ENCODE results near the gene ADAMTS16.

ADAMTS16 gene

GRCh38 chr5:5348576-5348975, 208.4 kb downstream of the ADAMTS16 start:
- no peak for DNase-seq (ENCODE audit: low spot score)
- TF ChIP-seq, protein P1, sequence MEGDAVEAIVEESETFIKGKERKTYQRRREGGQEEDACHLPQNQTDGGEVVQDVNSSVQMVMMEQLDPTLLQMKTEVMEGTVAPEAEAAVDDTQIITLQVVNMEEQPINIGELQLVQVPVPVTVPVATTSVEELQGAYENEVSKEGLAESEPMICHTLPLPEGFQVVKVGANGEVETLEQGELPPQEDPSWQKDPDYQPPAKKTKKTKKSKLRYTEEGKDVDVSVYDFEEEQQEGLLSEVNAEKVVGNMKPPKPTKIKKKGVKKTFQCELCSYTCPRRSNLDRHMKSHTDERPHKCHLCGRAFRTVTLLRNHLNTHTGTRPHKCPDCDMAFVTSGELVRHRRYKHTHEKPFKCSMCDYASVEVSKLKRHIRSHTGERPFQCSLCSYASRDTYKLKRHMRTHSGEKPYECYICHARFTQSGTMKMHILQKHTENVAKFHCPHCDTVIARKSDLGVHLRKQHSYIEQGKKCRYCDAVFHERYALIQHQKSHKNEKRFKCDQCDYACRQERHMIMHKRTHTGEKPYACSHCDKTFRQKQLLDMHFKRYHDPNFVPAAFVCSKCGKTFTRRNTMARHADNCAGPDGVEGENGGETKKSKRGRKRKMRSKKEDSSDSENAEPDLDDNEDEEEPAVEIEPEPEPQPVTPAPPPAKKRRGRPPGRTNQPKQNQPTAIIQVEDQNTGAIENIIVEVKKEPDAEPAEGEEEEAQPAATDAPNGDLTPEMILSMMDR (IDR thresholded peaks at IDR 0.05), result no peak
- H3K4me3 ChIP-seq, result no peak overlapping the region
- no peak overlapping the region for H3K27ac ChIP-seq

DNA sequence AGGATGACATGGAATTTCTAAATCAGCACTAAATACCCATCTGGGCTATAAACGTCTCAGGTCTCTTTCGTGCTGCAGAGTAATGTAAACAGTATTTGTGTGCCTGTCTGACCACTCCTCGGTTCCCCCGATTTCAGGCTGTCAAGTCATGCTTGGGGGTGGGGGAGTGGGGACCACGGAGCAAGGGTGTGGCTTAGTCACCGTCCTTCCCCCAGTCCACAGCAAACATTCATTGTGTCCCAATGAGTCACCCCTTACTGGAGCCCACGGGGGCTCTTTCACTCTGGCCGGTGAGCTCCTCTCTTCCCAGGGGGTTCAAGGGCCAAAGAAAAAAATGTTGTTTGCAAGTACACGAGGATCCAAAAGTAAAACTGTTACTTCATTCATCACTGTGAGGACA, 210.0 kb downstream of the ADAMTS16 start:
- Histone ChIP-seq H3K27ac (no peak overlapping the region), H3K4me3 (no peak overlapping the region)
- peak; percentile 29 for DNase-seq (ENCODE audit: low spot score)
- TF ChIP-seq, protein P1 (IDR thresholded peaks at IDR 0.05), result no peak

DNA sequence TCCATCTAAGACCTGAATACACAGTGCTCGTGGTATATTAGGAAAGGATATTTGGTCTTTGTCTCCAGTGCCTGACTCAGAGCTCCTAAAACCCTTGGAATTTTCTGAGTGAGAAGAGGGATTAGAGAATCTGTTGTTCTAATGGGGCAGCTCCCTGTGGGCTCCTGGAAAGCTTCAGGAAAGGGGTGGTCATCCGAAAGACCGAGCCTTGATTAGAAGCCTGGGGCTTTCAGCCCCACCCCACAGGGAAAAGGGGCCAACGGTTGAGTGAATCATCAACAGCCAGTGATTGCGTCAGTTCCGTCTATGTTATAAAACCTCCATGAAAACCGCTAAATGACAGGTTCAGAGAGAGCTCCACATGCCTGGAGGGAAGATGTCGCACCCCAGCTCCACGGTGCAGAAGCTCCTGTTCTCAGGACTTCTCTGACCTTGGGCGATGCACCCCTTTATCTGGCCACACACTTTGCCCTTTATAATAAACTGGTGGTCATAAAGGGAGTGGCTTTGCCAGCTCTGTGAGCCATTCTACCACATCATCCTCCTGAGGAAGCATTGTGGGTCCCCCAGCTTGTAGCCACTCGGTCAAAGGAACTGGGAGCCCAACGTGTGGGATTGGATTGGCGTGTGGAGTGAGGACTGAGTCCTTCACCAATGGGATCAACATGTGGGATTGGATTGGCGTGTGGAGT, 211.3 kb downstream of the ADAMTS16 start:
- DNase-seq (ENCODE audit: low spot score), result peak; percentile 50
- TF ChIP-seq, protein P1 (IDR thresholded peaks at IDR 0.05), result no peak
- Histone ChIP-seq H3K27ac (no peak overlapping the region), H3K4me3 (no peak overlapping the region)

- no peak for DNase-seq (ENCODE audit: low spot score)
- TF ChIP-seq, protein P1 (IDR thresholded peaks at IDR 0.05), result no peak
- Histone ChIP-seq H3K4me3 (no peak overlapping the region), H3K27ac (no peak overlapping the region)
Measured at GRCh38 chr5:5352675-5353074, 212.5 kb downstream of the ADAMTS16 start.

- DNase-seq (ENCODE audit: low spot score), result peak; percentile 41
- Histone ChIP-seq H3K4me3 (no peak overlapping the region), H3K27ac (no peak overlapping the region)
- TF ChIP-seq, protein P1 (IDR thresholded peaks at IDR 0.05), result no peak
Measured at GRCh38 chr5:5353681-5354080, 213.6 kb downstream of the ADAMTS16 start.

- Histone ChIP-seq H3K27ac (no peak overlapping the region), H3K4me3 (no peak overlapping the region)
- TF ChIP-seq, protein P1 (IDR thresholded peaks at IDR 0.05), result no peak
- DNase-seq (ENCODE audit: low spot score), result no peak
Measured at GRCh38 chr5:5356765-5357164, 216.6 kb downstream of the ADAMTS16 start.

DNA sequence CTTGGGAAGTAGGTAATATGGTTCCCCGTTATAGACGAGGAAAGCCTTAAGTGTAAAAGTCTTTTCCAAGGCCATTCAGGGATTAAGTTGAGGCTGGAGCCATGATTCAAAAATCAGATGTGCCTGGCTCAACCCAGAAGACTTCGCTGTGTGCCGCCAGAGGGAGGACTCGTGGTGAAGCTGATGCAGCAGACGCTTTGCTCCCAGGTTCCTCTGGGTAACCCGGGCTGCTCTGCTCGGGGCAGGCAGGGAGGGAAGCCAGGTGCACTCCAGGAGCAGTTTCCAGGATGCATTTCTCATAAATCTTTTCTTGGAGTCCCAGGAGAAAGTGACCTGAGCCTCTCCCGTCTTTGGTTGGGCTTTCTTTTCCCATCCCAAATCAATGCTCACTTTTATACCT, 219.5 kb downstream of the ADAMTS16 start:
- TF ChIP-seq, protein P1 (IDR thresholded peaks at IDR 0.05), result no peak
- DNase-seq (ENCODE audit: low spot score), result no peak
- no peak overlapping the region for H3K27ac ChIP-seq
- H3K4me3 ChIP-seq, result no peak overlapping the region

All from coronary artery (tissue), 2 donors.